Neural progenitor cell (in vitro differentiated cells): ENCODE measurements around the gene EIF2D. TPM values are rescaled to one million over a fixed set of nuclear protein-coding genes. Genes with fewer than 3 reads are reported as not detected.

Experiments used
- DNase-seq: peaks from one replicate; pipeline ENCODE4 v3.0.0-alpha.2; 2016; ENCODE audit warnings: low spot score
- H2AFZ ChIP-seq: fragments of 200-600 bp; sonication (generic); replicated peaks from 2 replicates; pipeline ENCODE4 v1.6.1; 2016; ENCODE audit warnings: antibody characterized with exemption
- H3F3A ChIP-seq: fragments of 200-600 bp; sonication (generic); 2 replicates; pipeline ENCODE4 v1.6.1; 2016; ENCODE audit warnings: antibody characterized with exemption, low read depth
- H3K27ac ChIP-seq: fragments of 200-600 bp; sonication (generic); 2 replicates; pipeline ENCODE4 v1.5.1; 2016; ENCODE audit warnings: mild to moderate bottlenecking
- H3K27me3 ChIP-seq: fragments of 200-600 bp; sonication (generic); 2 replicates; pipeline ENCODE4 v1.6.1; 2016; ENCODE audit warnings: mild to moderate bottlenecking, moderate library complexity
- H3K36me3 ChIP-seq: fragments of 200-600 bp; sonication (generic); 2 replicates; pipeline ENCODE4 v1.5.1; 2016
- H3K4me1 ChIP-seq: fragments of 200-600 bp; sonication (generic); 2 replicates; pipeline ENCODE4 v1.6.1; 2016; ENCODE audit warnings: mixed run types
- H3K4me2 ChIP-seq: fragments of 200-600 bp; sonication (generic); 2 replicates; pipeline ENCODE4 v1.6.1; 2016
- H3K4me3 ChIP-seq: fragments of 200-600 bp; sonication (generic); 2 replicates; pipeline ENCODE4 v1.5.1; 2016
- H3K79me2 ChIP-seq: fragments of 200-600 bp; sonication (generic); 2 replicates; pipeline ENCODE4 v1.6.1; 2016; ENCODE audit warnings: low read depth
- H3K9ac ChIP-seq: fragments of 200-600 bp; sonication (generic); 2 replicates; pipeline ENCODE4 v1.6.1; 2016
- H3K9me3 ChIP-seq: fragments of 200-600 bp; sonication (generic); 2 replicates; pipeline ENCODE4 v1.5.1; 2016; ENCODE audit warnings: low read depth
- H4K20me1 ChIP-seq: fragments of 200-600 bp; sonication (generic); 2 replicates; pipeline ENCODE4 v1.6.1; 2016; ENCODE audit warnings: low read depth
- H3K27ac Mint-ChIP-seq: 3 replicates; pipeline ENCODE4 v1.8.0; 2021; ENCODE audit warnings: mixed read lengths
- H3K27me3 Mint-ChIP-seq: 2 replicates; pipeline ENCODE4 v1.8.0; 2022; ENCODE audit warnings: low read depth, mild to moderate bottlenecking, inconsistent platforms, moderate library complexity, mixed read lengths; ENCODE audit not compliant: insufficient read depth
- H3K36me3 Mint-ChIP-seq: 3 replicates; pipeline ENCODE4 v1.8.0; 2021; ENCODE audit warnings: mixed read lengths
- H3K4me1 Mint-ChIP-seq: 3 replicates; pipeline ENCODE4 v1.8.0; 2021; ENCODE audit warnings: mixed read lengths
- H3K4me3 Mint-ChIP-seq: 3 replicates; pipeline ENCODE4 v1.8.0; 2021; ENCODE audit warnings: mild to moderate bottlenecking, moderate library complexity, mixed read lengths
- H3K9me3 Mint-ChIP-seq: 3 replicates; pipeline ENCODE4 v1.8.0; 2020; ENCODE audit warnings: mixed read lengths
- CTCF ChIP-seq: fragments of 200-600 bp; sonication (generic); IDR thresholded peaks from 2 replicates; pipeline ENCODE4 v1.5.1; 2017; ENCODE audit warnings: antibody characterized with exemption, mild to moderate bottlenecking
- EZH2 ChIP-seq: fragments of 200-600 bp; sonication (generic); IDR thresholded peaks from 2 replicates; pipeline ENCODE4 v1.6.1; 2017; ENCODE audit warnings: antibody characterized with exemption, mild to moderate bottlenecking, moderate library complexity
- EZH2phosphoT487 ChIP-seq: fragments of 200-600 bp; sonication (generic); IDR thresholded peaks from 2 replicates; pipeline ENCODE4 v1.6.1; 2017; ENCODE audit warnings: antibody characterized with exemption
- total RNA-seq: library from RNA; depleted of rRNA; stranded (reverse); fragments of >200 nt; gene quantifications from 2 replicates; pipeline ENCODE4 v1.2.3, GENCODE V29; 2015; ENCODE audit warnings: low replicate concordance

The EIF2D gene
- total RNA-seq, 1 donor from 2014 or later, result 47.5 TPM

- H3K27ac ChIP-seq, result no peak overlapping the region
- peaks cover 5% of the 10 kb centered on the region for H3F3A ChIP-seq
- H3K79me2 ChIP-seq, result no peaks in the 10 kb centered on the region
- peaks cover 21% of the 10 kb centered on the region for H3K4me1 ChIP-seq
- TF ChIP-seq EZH2 (no peak), EZH2phosphoT487 (no peak), CTCF (no peak)
- no peaks in the 10 kb centered on the region for H4K20me1 ChIP-seq
- H3K4me3 ChIP-seq, result no peak overlapping the region
- peak overlapping the region; percentile 30 for H2AFZ ChIP-seq
- H3K36me3 ChIP-seq, result no peaks in the 10 kb centered on the region
- no peak overlapping the region for H3K9ac ChIP-seq
- Mint-ChIP-seq H3K27me3 (peaks cover 14% of the 10 kb centered on the region), H3K36me3 (no peaks in the 10 kb centered on the region), H3K9me3 (no peaks in the 10 kb centered on the region), H3K4me1 (peaks cover 11% of the 10 kb centered on the region), H3K4me3 (no peak overlapping the region), H3K27ac (no peak overlapping the region)
- H3K27me3 ChIP-seq, result peaks cover 35% of the 10 kb centered on the region
- no peaks in the 10 kb centered on the region for H3K9me3 ChIP-seq
- DNase-seq, result no peak
- H3K4me2 ChIP-seq, result peak overlapping the region; percentile 56
Measured at GRCh38 chr1:206658981-206659273, 46.7 kb upstream of the EIF2D start.

- Histone ChIP-seq H3F3A (peaks cover 5% of the 10 kb centered on the region), H3K9ac (no peak overlapping the region), H3K27ac (no peak overlapping the region), H4K20me1 (no peaks in the 10 kb centered on the region), H3K4me3 (peak overlapping the region; percentile 26), H3K36me3 (no peaks in the 10 kb centered on the region), H3K79me2 (no peaks in the 10 kb centered on the region), H3K4me1 (peaks cover 21% of the 10 kb centered on the region), H3K4me2 (peak overlapping the region; percentile 56), H3K9me3 (no peaks in the 10 kb centered on the region), H3K27me3 (peaks cover 32% of the 10 kb centered on the region), H2AFZ (peak overlapping the region; percentile 89)
- Mint-ChIP-seq H3K4me1 (peaks cover 9% of the 10 kb centered on the region), H3K27ac (no peak overlapping the region), H3K27me3 (peaks cover 14% of the 10 kb centered on the region), H3K4me3 (no peak overlapping the region), H3K9me3 (no peaks in the 10 kb centered on the region), H3K36me3 (no peaks in the 10 kb centered on the region)
- DNase-seq, result peak; percentile 68
- TF ChIP-seq CTCF (peak; percentile 87), EZH2phosphoT487 (no peak)
Measured at GRCh38 chr1:206658264-206658980, 46.2 kb upstream of the EIF2D start.

- Histone ChIP-seq H3F3A (peaks cover 5% of the 10 kb centered on the region), H3K79me2 (no peaks in the 10 kb centered on the region), H3K9ac (no peak overlapping the region), H3K4me1 (peaks cover 21% of the 10 kb centered on the region), H3K4me3 (peak overlapping the region; percentile 26), H3K9me3 (no peaks in the 10 kb centered on the region), H3K27ac (no peak overlapping the region), H3K27me3 (peaks cover 25% of the 10 kb centered on the region), H3K4me2 (peak overlapping the region; percentile 56), H4K20me1 (no peaks in the 10 kb centered on the region), H3K36me3 (no peaks in the 10 kb centered on the region), H2AFZ (peak overlapping the region; percentile 89)
- TF ChIP-seq EZH2 (no peak), EZH2phosphoT487 (no peak), CTCF (no peak)
- Mint-ChIP-seq H3K36me3 (peaks cover 2% of the 10 kb centered on the region), H3K27ac (no peak overlapping the region), H3K27me3 (peaks cover 12% of the 10 kb centered on the region), H3K4me3 (no peak overlapping the region), H3K9me3 (no peaks in the 10 kb centered on the region), H3K4me1 (peaks cover 6% of the 10 kb centered on the region)
- DNase-seq, result no peak
Measured at GRCh38 chr1:206657751-206658150, 45.5 kb upstream of the EIF2D start.
